Astrocyte of the spinal cord (primary cell): Measurements from ENCODE around the gene CLCNKA.
"Not testable (repeated sequence)": the region's sequence is repeated elsewhere in the genome, so short reads cannot be mapped to it uniquely, and the experiment has no call there.

ENCODE experiments used
- DNase-seq: peaks from one replicate; pipeline ENCODE4 v3.0.0; 2011; ENCODE audit warnings: low read depth, low spot score
- H3K4me3 ChIP-seq: 2 replicates; pipeline ENCODE4 v1.5.1; 2011; ENCODE audit warnings: low read depth, mild to moderate bottlenecking, low read length, moderate library complexity
- CTCF ChIP-seq: IDR thresholded peaks from 2 replicates; pipeline ENCODE4 v1.5.1; 2012; ENCODE audit warnings: low read depth, mild to moderate bottlenecking, low read length, inconsistent platforms
- in situ Hi-C: cut with HindIII; loops from 2 replicates; pipeline ENCODE4 v1.10.0; 2017; ENCODE audit warnings: low sequenced_read_pairs

Gene CLCNKA

GRCh38 chr1:15997637-15998280 lies 24.1 kb upstream of the CLCNKA start:
- in situ Hi-C loops, result no loop called here
- DNase-seq, result no peak

GRCh38 chr1:15998929-15999328 lies 22.9 kb upstream of the CLCNKA start:
- TF ChIP-seq CTCF, result no peak
- no peak overlapping the region for H3K4me3 ChIP-seq
- in situ Hi-C loops, result no loop called here
- DNase-seq, result no peak

More at GRCh38 chr1:15997637-15998280, 24.1 kb upstream of the CLCNKA start:
- H3K4me3 ChIP-seq, result no peak overlapping the region
- no peak for TF ChIP-seq CTCF

GRCh38 chr1:16001274-16001673 lies 20.6 kb upstream of the CLCNKA start:
- H3K4me3 ChIP-seq, DNase-seq, in situ Hi-C loops: not testable (repeated sequence)

GRCh38 chr1:16005597-16005996 lies 16.2 kb upstream of the CLCNKA start:
- in situ Hi-C loops, result no loop called here
- no peak overlapping the region for H3K4me3 ChIP-seq
- no peak for DNase-seq
- TF ChIP-seq CTCF, result no peak

- H3K4me3 ChIP-seq, result no peak overlapping the region
- TF ChIP-seq CTCF, result no peak
- DNase-seq, result no peak
- in situ Hi-C loops, result no loop called here
These were observed 15.8 kb upstream of the CLCNKA start for GRCh38 chr1:16006010-16006409.

GRCh38 chr1:16006552-16007485 lies 15.0 kb upstream of the CLCNKA start:
- peak; percentile 11 for TF ChIP-seq CTCF
- in situ Hi-C loops, result no loop called here
- H3K4me3 ChIP-seq, result no peak overlapping the region
- DNase-seq, result peak; percentile 10
